H9 (cell line): ENCODE data around the gene KIF21A. TPM values are rescaled to one million over a fixed set of nuclear protein-coding genes. Genes with fewer than 3 reads are reported as not detected.

Source experiments
- DNase-seq: peaks from one replicate; pipeline ENCODE4 v3.0.0-alpha.2; 2017
- H2AFZ ChIP-seq: one replicate; pipeline ENCODE4 v1.6.1; 2013; ENCODE audit warnings: mild to moderate bottlenecking, low read length, control low read depth, moderate library complexity
- H2AK5ac ChIP-seq: 2 replicates; pipeline ENCODE4 v1.6.1; 2013; ENCODE audit warnings: low read length, control low read depth, mixed read lengths; ENCODE audit not compliant: insufficient read length
- H2BK120ac ChIP-seq: one replicate; pipeline ENCODE4 v1.6.1; 2013; ENCODE audit warnings: low read depth, mild to moderate bottlenecking, low read length, control low read depth, inconsistent platforms; ENCODE audit not compliant: poor library complexity, severe bottlenecking
- H2BK12ac ChIP-seq: 2 replicates; pipeline ENCODE4 v1.6.1; 2013; ENCODE audit warnings: low read length, control low read depth, mixed read lengths, low read depth; ENCODE audit not compliant: insufficient read length
- H2BK15ac ChIP-seq: 2 replicates; pipeline ENCODE4 v1.6.1; 2013; ENCODE audit warnings: low read depth, low read length, control low read depth
- H2BK20ac ChIP-seq: one replicate; pipeline ENCODE4 v1.6.1; 2013; ENCODE audit warnings: low read depth, mild to moderate bottlenecking, low read length, control low read depth, inconsistent platforms; ENCODE audit not compliant: poor library complexity, severe bottlenecking
- H2BK5ac ChIP-seq: 2 replicates; pipeline ENCODE4 v1.6.1; 2013; ENCODE audit warnings: low read length, control low read depth, mixed read lengths; ENCODE audit not compliant: insufficient read length
- H3K14ac ChIP-seq: 2 replicates; pipeline ENCODE4 v1.6.1; 2013; ENCODE audit warnings: low read length, control low read depth; ENCODE audit not compliant: insufficient read depth
- H3K18ac ChIP-seq: 2 replicates; pipeline ENCODE4 v1.6.1; 2013; ENCODE audit warnings: low read depth, mild to moderate bottlenecking, mixed read lengths, low read length, control low read depth; ENCODE audit not compliant: insufficient read length
- H3K23ac ChIP-seq: 2 replicates; pipeline ENCODE4 v1.6.1; 2013; ENCODE audit warnings: low read length, control low read depth, mixed read lengths, low read depth; ENCODE audit not compliant: insufficient read length
- H3K23me2 ChIP-seq: 2 replicates; pipeline ENCODE4 v1.6.1; 2013; ENCODE audit warnings: low read depth, mild to moderate bottlenecking, mixed read lengths, low read length, control low read depth; ENCODE audit not compliant: insufficient read length, poor library complexity, severe bottlenecking
- H3K27ac ChIP-seq: 2 replicates; pipeline ENCODE4 v1.5.1; 2013; ENCODE audit warnings: low read length, control low read depth, mixed read lengths, low read depth; ENCODE audit not compliant: insufficient read length
- H3K27me3 ChIP-seq: 2 replicates; pipeline ENCODE4 v1.6.1; 2013; ENCODE audit warnings: low read length, control low read depth, inconsistent platforms; ENCODE audit not compliant: insufficient read depth
- H3K4ac ChIP-seq: 2 replicates; pipeline ENCODE4 v1.6.1; 2013; ENCODE audit warnings: low read depth, mild to moderate bottlenecking, control low read depth, inconsistent platforms, low read length, moderate library complexity
- H3K4me1 ChIP-seq: 2 replicates; pipeline ENCODE4 v1.6.1; 2013; ENCODE audit warnings: low read length, control low read depth, inconsistent platforms; ENCODE audit not compliant: insufficient read depth
- H3K4me2 ChIP-seq: 2 replicates; pipeline ENCODE4 v1.6.1; 2013; ENCODE audit warnings: low read length, control low read depth, mixed read lengths; ENCODE audit not compliant: insufficient read length, insufficient read depth
- H3K56ac ChIP-seq: 2 replicates; pipeline ENCODE4 v1.6.1; 2013; ENCODE audit warnings: low read depth, mild to moderate bottlenecking, mixed read lengths, low read length, control low read depth; ENCODE audit not compliant: insufficient read length
- H3K79me1 ChIP-seq: 2 replicates; pipeline ENCODE4 v1.6.1; 2013; ENCODE audit warnings: low read depth, mild to moderate bottlenecking, moderate library complexity, low read length, control low read depth, inconsistent platforms; ENCODE audit not compliant: insufficient read depth, poor library complexity, severe bottlenecking
- H3K79me2 ChIP-seq: 2 replicates; pipeline ENCODE4 v1.6.1; 2013; ENCODE audit warnings: low read length, control low read depth, inconsistent platforms; ENCODE audit not compliant: insufficient read depth
- H3K9ac ChIP-seq: 2 replicates; pipeline ENCODE4 v1.6.1; 2013; ENCODE audit warnings: low read length, control low read depth, mixed read lengths; ENCODE audit not compliant: insufficient read length; ENCODE audit errors: extremely low read depth
- H3K9me3 ChIP-seq: one replicate; pipeline ENCODE4 v1.6.1; 2013; ENCODE audit warnings: low read depth, low read length, inconsistent platforms; ENCODE audit not compliant: control insufficient read depth
- H3T11ph ChIP-seq: one replicate; pipeline ENCODE4 v1.6.1; 2013; ENCODE audit warnings: mild to moderate bottlenecking, low read length, control low read depth, inconsistent platforms
- H4K20me1 ChIP-seq: one replicate; pipeline ENCODE4 v1.6.1; 2013; ENCODE audit not compliant: control insufficient read depth, insufficient read length, insufficient read depth
- H4K5ac ChIP-seq: 2 replicates; pipeline ENCODE4 v1.6.1; 2013; ENCODE audit warnings: low read depth, mild to moderate bottlenecking, mixed read lengths, low read length, control low read depth; ENCODE audit not compliant: insufficient read length
- H4K8ac ChIP-seq: replicated peaks from 2 replicates; pipeline ENCODE4 v1.6.1; 2013; ENCODE audit warnings: low read length, control low read depth, mixed read lengths, low read depth; ENCODE audit not compliant: insufficient read length
- H4K91ac ChIP-seq: 2 replicates; pipeline ENCODE4 v1.6.1; 2013; ENCODE audit warnings: low read depth, mild to moderate bottlenecking, moderate library complexity, mixed read lengths, low read length, control low read depth; ENCODE audit not compliant: insufficient read length
- H3K27ac Mint-ChIP-seq, 3 experiments: 2 replicates in 2 of 3; 3 replicates in 1 of 3; pipeline ENCODE4 v1.8.0; 2020 to 2021; ENCODE audit warnings: mixed read lengths in 3 of 3, mild to moderate bottlenecking in 1 of 3, moderate library complexity in 1 of 3
- H3K27me3 Mint-ChIP-seq: 2 replicates; pipeline ENCODE4 v1.8.0; 2021; ENCODE audit warnings: low read depth, mild to moderate bottlenecking, moderate library complexity, mixed read lengths
- H3K36me3 Mint-ChIP-seq, 3 experiments: 2 replicates in 2 of 3; 3 replicates in 1 of 3; pipeline ENCODE4 v1.8.0; 2020 to 2021; ENCODE audit warnings: low read depth in 3 of 3, mixed read lengths in 3 of 3; ENCODE audit not compliant: insufficient read depth in 1 of 3
- H3K4me1 Mint-ChIP-seq, 2 experiments: 2 replicates each; pipeline ENCODE4 v1.8.0; 2020; ENCODE audit warnings: mixed read lengths in 2 of 2
- H3K4me3 Mint-ChIP-seq, 2 experiments: 2 replicates in 1 of 2; 3 replicates in 1 of 2; pipeline ENCODE4 v1.8.0; 2020 to 2021; ENCODE audit warnings: mild to moderate bottlenecking in 2 of 2, mixed read lengths in 2 of 2, moderate library complexity in 1 of 2
- H3K9me3 Mint-ChIP-seq, 2 experiments: 2 replicates in 1 of 2; 3 replicates in 1 of 2; pipeline ENCODE4 v1.8.0; 2020; ENCODE audit warnings: mild to moderate bottlenecking in 2 of 2, mixed read lengths in 2 of 2, moderate library complexity in 1 of 2
- CTCF ChIP-seq: fragments of 200-600 bp; sonication (generic); conservative IDR thresholded peaks from 3 replicates; pipeline ENCODE4 v1.8.0; 2021; ENCODE audit warnings: antibody characterized with exemption, mild to moderate bottlenecking
- WGBS: extraction: QIAGEN DNeasy Blood & Tissue Kit; methylation state at CpG from one replicate; pipeline ENCODE4 v1.1.7; 2013; ENCODE audit warnings: missing lambda C conversion rate, low lambda C conversion rate, mixed read lengths; ENCODE audit not compliant: insufficient read length; ENCODE audit errors: extremely low coverage; 5-methylcytosine and 5-hydroxymethylcytosine counted together
- total RNA-seq: library from RNA; stranded (reverse); gene quantifications from 2 replicates; pipeline ENCODE4 v1.2.1, GENCODE V29; 2021

Gene KIF21A
- total RNA-seq, 1 experiment from 2014 or later: 17.2 TPM

- H3K27me3 Mint-ChIP-seq: no peaks in the 10 kb centered on the region
- no peaks in the 10 kb centered on the region for H3K23me2 ChIP-seq
- H4K20me1 ChIP-seq: no peaks in the 10 kb centered on the region
- H3K27me3 ChIP-seq: no peaks in the 10 kb centered on the region
- H3K4me3 Mint-ChIP-seq: no peak overlapping the region
- H4K5ac ChIP-seq: no peak overlapping the region
- H3K9me3 ChIP-seq: no peaks in the 10 kb centered on the region
- H3K27ac Mint-ChIP-seq: no peak overlapping the region
- H4K8ac ChIP-seq: no peak overlapping the region
- no peak overlapping the region for H2BK5ac ChIP-seq
- no peak for TF ChIP-seq CTCF
- no peak overlapping the region for H3K56ac ChIP-seq
- no peak overlapping the region for H3T11ph ChIP-seq
- no peaks in the 10 kb centered on the region; a peak in 1 of 5 replicates for H3K9me3 Mint-ChIP-seq
- peaks cover 0 to 4% (median 2%) of the 10 kb centered on the region in 3 experiments; a peak in 2 of 7 replicates for H3K36me3 Mint-ChIP-seq
- H4K91ac ChIP-seq: no peak overlapping the region
- WGBS: no CpG with 5 or more reads among the region's 3 CpGs
- H3K4me1 ChIP-seq: peaks cover 4% of the 10 kb centered on the region; the same call in 1 of the 2 replicates
- no peak overlapping the region for H3K27ac ChIP-seq
- no peak overlapping the region for H2BK15ac ChIP-seq
- 0 out of 2 replicates have a peak, but pooled peaks cover 2% of the 10 kb centered on the region for H3K79me2 ChIP-seq
- H3K18ac ChIP-seq: no peak overlapping the region
- H3K23ac ChIP-seq: no peak overlapping the region
- no peak overlapping the region for H2BK120ac ChIP-seq
- no peak overlapping the region for H3K4ac ChIP-seq
- no peak overlapping the region for H2BK12ac ChIP-seq
- no peak overlapping the region for H2BK20ac ChIP-seq
- no peak overlapping the region for H3K14ac ChIP-seq
- no peak overlapping the region for H3K4me2 ChIP-seq
- no peak overlapping the region for H3K9ac ChIP-seq
- no peak for DNase-seq
- H2AFZ ChIP-seq: no peak overlapping the region
- H2AK5ac ChIP-seq: no peak overlapping the region
- H3K4me1 Mint-ChIP-seq: peaks cover 18 to 24% of the 10 kb centered on the region in 2 experiments
- H3K79me1 ChIP-seq: no peaks in the 10 kb centered on the region
Measured at GRCh38 chr12:39405580-39405979, 37.3 kb downstream of the KIF21A start.
